C4-2B (cell line): ENCODE results near the gene CERS1.

ENCODE experiments used
- ZFX ChIP-seq: fragments of 450-650 bp; IDR thresholded peaks from 2 replicates; pipeline ENCODE4 v1.6.1; 2017
- TF ChIP-seq, protein P1 (sequence below): fragments of 450-650 bp; conservative IDR thresholded peaks from 2 replicates; pipeline ENCODE4 v1.5.1; 2017; ENCODE audit warnings: mild to moderate bottlenecking

- TF ChIP-seq, protein P1, sequence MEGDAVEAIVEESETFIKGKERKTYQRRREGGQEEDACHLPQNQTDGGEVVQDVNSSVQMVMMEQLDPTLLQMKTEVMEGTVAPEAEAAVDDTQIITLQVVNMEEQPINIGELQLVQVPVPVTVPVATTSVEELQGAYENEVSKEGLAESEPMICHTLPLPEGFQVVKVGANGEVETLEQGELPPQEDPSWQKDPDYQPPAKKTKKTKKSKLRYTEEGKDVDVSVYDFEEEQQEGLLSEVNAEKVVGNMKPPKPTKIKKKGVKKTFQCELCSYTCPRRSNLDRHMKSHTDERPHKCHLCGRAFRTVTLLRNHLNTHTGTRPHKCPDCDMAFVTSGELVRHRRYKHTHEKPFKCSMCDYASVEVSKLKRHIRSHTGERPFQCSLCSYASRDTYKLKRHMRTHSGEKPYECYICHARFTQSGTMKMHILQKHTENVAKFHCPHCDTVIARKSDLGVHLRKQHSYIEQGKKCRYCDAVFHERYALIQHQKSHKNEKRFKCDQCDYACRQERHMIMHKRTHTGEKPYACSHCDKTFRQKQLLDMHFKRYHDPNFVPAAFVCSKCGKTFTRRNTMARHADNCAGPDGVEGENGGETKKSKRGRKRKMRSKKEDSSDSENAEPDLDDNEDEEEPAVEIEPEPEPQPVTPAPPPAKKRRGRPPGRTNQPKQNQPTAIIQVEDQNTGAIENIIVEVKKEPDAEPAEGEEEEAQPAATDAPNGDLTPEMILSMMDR: no peak
- TF ChIP-seq ZFX: no peak
These were observed 3.9 kb upstream of the CERS1 start for GRCh38 chr19:18899624-18900560.
